Stimulated activated CD4-positive, alpha-beta T cell treated with anti-CD3 and anti-CD28 coated beads, Interleukin-15, amount 100 ng/mL, for 1 hour (primary cell): ENCODE measurements around the gene PSMC6.
A peak's percentile ranks its signal among the peaks of the same experiment; 100 is the strongest.

Source experiments
- DNase-seq, 2 donors: peaks; one replicate each; pipeline ENCODE4 v3.0.0-alpha.2; 2020; ENCODE audit warnings: low read depth in 1 of 2, low spot score in 1 of 2

PSMC6 gene

DNA sequence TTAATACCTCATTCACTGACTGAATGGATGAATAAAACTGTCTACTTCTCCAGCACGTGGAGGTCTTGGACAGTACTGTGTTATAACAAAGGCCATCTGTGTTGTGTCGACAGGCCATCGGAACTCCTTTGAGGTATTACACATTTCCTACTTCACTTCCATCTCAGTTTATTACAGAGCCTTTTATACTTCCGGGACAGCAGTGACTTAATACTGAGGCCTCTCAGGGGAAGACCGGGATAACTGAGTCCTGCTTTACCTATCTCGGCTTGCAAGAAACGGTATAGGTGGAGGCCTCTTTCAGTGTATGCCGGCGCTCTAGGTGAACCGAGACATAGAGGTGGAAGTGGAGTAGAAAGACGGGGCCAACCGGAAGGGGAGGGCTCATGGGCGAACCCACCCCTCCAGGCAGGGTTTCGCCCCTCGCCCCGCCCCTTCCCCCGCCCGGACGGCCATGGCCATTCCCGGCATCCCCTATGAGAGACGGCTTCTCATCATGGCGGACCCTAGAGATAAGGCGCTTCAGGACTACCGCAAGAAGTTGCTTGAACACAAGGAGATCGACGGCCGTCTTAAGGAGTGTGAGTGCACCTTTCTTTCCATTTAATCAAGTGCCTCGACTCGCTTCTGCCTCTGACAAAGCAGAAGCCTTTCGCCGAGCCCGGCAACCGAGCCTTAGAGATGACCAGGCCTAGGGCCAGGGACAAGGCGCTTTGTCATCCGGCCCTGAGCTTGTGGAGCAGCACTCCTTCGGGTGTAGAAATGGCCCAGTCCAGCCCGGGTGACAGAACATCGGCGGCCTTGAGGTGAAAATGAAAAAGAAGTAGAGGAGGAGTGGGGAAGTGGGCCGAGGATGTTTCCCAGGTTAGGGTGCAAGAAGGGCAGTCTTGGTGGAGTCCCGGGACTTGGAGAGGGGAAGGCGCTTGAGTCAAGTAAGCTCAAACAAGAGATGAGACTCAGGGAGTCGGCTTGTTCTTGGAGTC, at the start of gene PSMC6:
Gene PSMC6, plus strand, starts transcription at position 477 of the 983 bp plus-strand sequence. Its CDS starts 20 bp downstream, at position 497.
- DNase-seq: peak; percentile 86 to 96

DNA sequence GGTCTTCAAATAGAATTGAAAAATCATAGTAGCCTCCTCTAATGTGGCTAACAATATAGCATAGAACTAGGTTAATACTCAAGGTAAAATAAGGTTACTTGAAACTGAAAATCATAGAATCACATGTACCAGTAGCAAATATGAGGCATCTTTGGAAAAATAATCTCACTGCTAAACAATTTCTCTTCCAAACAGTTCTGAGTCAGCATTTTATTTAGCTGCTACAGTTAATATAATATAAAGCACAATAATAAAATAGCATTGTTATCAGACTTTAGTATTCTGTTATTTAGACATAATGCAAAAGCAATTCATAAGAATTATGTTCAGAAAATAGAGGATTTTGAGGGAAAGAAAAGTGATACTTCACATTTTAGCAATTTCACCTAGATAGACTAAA, 46.7 kb upstream of the PSMC6 start:
- no peak for DNase-seq

DNA sequence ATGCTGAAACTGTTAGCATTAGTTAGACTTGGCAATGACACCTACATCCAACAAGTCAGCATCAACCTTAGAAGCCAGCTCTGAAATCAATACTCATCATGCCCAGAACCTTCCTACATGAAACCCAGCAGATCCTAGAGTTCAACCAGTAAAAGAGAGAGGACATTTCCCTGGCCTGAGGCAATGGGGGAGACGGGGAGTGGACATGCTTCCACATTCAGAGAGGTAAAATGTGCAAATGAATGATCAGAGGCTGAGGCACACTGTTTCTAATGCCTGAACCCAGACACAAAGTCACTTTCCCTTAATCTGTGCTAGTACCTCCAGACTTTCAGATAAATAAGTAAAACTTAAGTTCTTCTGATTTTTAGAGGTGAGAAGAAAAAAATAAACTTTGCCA, 46.2 kb upstream of the PSMC6 start:
- DNase-seq: no peak

DNA sequence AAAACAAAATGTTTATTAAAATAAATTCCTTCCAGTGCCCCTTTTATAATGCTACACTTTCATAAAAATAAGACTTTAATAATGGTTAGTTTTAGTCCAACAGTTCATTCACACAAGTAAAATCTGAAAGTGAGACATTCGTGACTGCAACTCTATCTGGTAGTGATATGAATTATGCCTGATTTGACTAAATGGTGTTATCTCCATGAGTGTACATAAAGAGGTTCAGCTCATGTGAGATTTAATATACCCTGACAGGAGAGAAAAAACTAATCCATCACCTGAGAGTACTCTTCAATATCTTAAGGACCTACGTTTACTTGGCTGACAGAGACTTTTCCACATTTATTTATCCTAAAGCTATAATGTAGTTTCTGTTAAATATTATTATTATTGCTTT, 45.7 kb upstream of the PSMC6 start:
- no peak for DNase-seq

GRCh38 chr14:52663850-52664249, 43.1 kb upstream of the PSMC6 start:
- DNase-seq: no peak

DNA sequence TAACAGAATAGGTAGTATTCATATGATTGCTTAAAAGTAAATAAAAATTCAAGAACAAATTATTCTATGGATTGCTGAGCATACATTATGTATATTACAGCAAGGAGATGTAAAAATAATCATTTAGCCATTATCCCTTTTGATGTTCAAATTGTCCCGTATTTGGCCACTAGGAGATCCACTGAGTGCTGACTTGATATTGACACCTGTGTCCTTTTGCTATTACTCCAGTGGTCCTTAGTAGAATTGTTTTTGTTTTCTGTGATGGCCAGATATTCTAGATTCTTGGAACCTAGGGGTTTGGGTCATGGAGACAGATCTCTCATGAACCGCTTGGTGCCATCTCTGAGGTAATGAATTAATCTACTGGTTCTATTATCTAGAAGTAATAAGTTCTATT, 28.4 kb upstream of the PSMC6 start:
- no peak for DNase-seq

- DNase-seq: no peak
Measured at GRCh38 chr14:52683985-52684520, 22.9 kb upstream of the PSMC6 start.

- no peak for DNase-seq
Measured at GRCh38 chr14:52686176-52686575, 20.8 kb upstream of the PSMC6 start.

DNA sequence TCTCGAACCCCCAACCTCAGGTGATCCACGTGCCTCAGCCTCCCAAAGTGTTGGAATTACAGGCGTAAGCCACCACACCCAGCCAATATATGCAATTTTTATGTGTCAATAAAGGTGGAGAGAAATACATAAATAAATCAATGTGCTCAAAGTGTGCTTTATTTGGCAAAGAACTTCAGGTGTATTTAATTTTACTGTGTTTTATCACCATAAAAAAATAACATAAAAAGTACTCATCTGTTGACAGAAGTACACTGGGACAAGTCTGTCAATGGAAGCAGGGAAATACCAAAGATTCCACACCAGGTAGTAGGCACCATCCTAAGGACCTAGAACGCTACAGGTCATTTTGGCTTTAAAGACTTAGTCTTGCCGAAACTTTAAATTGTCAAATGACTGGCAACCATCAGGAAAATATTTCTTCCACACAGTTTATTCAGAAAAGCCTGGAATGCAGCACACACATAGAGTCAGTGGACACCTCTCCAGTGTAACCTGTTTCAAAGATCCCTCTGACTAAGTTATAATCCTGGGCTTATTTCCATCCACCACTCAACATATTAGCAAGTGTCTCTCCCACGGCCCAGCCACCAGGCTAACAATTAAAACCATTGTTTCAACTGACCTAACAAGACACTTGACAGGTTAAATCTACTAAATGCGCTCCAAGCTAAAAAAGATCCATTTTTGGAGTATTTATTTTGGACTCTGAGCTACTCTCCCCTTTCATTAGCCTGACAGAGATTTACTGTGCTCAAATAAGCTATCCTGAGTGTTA, 15.8 kb upstream of the PSMC6 start:
- no peak for DNase-seq

GRCh38 chr14:52692248-52692962, 14.6 kb upstream of the PSMC6 start:
- DNase-seq: no peak

DNA sequence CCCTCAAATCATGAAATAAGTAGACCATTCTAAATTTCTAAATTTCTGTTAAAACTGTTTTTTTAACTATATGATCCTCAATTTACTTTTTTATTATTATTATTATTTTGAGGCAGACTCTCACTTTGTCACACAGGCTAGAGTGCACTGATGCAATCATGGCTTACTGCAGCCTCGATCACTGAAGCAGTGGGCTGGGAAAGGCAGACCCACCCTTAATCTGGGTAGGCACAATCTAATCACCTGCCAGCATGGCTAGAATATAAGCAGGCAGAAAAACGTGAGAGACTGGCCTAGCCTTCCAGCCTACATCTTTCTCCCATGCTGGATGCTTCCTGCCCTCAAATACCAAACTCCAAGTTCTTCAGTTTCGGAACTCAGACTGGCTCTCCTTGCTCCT, 14.0 kb upstream of the PSMC6 start:
- DNase-seq: no peak

DNA sequence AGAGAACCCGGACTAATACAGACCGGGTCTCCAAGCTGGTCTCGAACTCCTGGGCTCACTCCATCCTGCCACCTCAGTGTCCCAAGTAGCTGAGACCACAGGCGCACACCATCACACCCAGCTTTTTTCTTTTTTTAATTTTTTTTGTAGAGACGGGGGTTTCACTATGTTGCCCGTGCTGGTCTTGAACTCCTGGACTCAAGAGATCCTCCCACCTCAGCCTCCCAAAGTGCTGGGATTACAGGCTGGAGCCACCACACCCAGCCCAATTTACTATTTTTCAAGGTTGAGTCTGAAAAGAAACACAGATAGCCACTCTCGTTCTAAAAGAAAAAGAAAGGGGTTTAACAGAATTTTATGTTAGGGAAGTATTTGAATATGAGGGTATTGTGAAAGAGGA, 13.5 kb upstream of the PSMC6 start:
- no peak for DNase-seq

GRCh38 chr14:52694761-52695480, 12.1 kb upstream of the PSMC6 start:
- peak; percentile 12 to 28 for DNase-seq

GRCh38 chr14:52695481-52696091, 11.4 kb upstream of the PSMC6 start, which contains the start of gene ERO1A:
Gene ERO1A (minus strand): TSS chr14:52695558. CDS start chr14:52695481, 77 bp downstream.
- DNase-seq: peak; percentile 24 to 52

DNA sequence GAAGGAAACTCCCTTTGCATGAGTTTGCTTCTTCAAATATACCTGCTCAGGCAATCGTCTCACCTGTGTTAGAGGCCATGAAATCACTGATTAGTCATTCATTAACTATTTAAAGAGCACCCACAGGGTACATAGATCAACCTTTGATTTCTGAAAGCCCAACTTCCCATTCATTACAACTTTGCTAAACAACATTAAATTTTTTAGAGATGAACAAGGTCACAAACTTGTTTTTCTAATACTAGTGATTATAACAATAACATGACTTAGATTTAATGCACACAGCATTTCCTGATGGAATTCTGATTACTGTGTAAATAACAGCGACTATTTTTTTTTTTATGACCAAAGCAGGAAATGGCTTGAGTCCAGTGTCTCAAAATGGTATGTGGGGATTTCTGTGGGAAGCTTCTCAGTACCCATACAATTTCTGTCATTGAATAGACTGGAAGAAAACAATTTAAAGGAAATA, 6.3 kb upstream of the PSMC6 start:
- no peak for DNase-seq

- no peak for DNase-seq
Measured at GRCh38 chr14:52701223-52701622, 5.8 kb upstream of the PSMC6 start.

DNA sequence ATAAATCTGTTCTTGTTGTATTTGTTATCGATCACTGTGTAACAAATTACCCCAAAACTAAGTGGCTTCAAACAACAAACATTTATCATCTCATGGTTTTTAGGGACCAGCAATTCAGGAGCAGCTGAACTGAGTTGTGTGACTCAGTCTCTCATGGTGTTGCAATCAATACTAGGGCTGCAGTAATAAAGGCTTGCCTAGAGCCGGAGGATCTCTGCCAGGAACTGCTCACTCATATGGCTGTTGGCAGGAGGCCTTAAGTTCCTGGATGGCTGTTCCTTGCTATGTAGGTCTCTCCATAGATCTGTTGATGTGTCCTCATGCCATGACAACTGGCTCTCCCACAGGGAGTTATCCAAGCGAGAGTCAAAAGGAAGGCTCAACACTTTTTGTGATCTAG, 3.8 kb upstream of the PSMC6 start:
- no peak for DNase-seq

GRCh38 chr14:52703664-52704063, 3.3 kb upstream of the PSMC6 start:
- DNase-seq: no peak

- DNase-seq: no peak
Measured at GRCh38 chr14:52706286-52706685, 714 bp upstream of the PSMC6 start.

DNA sequence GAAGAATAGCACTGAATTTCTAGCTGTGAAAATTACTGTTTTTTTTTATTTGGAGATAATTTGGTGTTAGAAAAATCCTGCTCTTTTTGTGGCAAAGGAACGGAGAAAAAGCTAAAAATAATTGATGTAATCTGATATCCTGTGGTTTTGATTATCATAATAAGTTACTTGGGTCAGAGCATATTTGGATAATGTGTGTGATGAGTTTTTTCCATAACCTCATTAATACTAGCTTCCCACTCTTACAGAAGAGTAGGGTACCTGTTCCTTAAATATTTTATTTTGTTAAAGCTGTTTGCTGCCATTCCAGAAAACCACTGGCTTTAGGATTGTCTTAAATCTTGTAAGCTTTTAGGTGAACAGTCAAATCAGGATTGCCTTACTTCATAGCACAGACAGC, 4.7 kb downstream of the PSMC6 start:
- no peak for DNase-seq
